Measurements from ENCODE around the gene SYT1.

DNA sequence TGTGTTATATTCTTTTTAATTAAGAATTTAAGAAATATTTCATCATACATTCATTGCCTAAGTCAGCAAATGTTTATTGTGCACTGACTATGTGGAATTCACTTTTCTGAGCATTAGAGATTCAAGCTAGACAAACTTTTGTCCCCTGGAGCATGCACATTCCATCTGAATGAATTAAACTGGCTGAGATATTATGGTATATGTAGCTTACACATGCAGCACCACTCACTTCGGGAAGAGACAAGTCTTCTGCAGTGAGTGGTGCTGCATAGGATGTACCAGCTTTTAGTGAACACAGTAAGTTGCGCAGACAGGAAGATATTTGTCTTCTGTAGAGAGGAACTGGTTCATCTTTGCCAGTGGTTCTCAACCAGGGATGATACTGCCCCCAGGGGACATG lies 318.4 kb downstream of the SYT1 start:
- TF ChIP-seq, protein P1, sequence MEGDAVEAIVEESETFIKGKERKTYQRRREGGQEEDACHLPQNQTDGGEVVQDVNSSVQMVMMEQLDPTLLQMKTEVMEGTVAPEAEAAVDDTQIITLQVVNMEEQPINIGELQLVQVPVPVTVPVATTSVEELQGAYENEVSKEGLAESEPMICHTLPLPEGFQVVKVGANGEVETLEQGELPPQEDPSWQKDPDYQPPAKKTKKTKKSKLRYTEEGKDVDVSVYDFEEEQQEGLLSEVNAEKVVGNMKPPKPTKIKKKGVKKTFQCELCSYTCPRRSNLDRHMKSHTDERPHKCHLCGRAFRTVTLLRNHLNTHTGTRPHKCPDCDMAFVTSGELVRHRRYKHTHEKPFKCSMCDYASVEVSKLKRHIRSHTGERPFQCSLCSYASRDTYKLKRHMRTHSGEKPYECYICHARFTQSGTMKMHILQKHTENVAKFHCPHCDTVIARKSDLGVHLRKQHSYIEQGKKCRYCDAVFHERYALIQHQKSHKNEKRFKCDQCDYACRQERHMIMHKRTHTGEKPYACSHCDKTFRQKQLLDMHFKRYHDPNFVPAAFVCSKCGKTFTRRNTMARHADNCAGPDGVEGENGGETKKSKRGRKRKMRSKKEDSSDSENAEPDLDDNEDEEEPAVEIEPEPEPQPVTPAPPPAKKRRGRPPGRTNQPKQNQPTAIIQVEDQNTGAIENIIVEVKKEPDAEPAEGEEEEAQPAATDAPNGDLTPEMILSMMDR (IDR thresholded peaks at IDR 0.05), result no peak
- TF ChIP-seq POLR2A (IDR thresholded peaks at IDR 0.05), result no peak
